Immature natural killer cell (primary cell): ENCODE data around the gene FBN1. TPM values are rescaled to one million over a fixed set of nuclear protein-coding genes. Genes with fewer than 3 reads are reported as not detected.

Source experiments
- DNase-seq, 3 donors: peaks; one replicate each; pipeline ENCODE4 v3.0.0; 2022; ENCODE audit warnings: mixed read lengths in 1 of 3
- H3K27ac Mint-ChIP-seq, 6 donors: one replicate each; pipeline ENCODE4 v1.8.0; 2020; ENCODE audit warnings: mixed read lengths in 6 of 6, mild to moderate bottlenecking in 5 of 6, inconsistent platforms in 4 of 6, moderate library complexity in 3 of 6
- H3K27me3 Mint-ChIP-seq, 3 donors: one replicate each; pipeline ENCODE4 v1.8.0; 2020 to 2021; ENCODE audit warnings: low read depth in 3 of 3, mild to moderate bottlenecking in 3 of 3, mixed read lengths in 3 of 3, moderate library complexity in 3 of 3, inconsistent platforms in 1 of 3
- H3K36me3 Mint-ChIP-seq, 3 donors: one replicate each; pipeline ENCODE4 v1.8.0; 2020; ENCODE audit warnings: mixed read lengths in 3 of 3, inconsistent platforms in 2 of 3, mild to moderate bottlenecking in 2 of 3
- H3K4me1 Mint-ChIP-seq, 2 donors: one replicate each; pipeline ENCODE4 v1.8.0; 2020; ENCODE audit warnings: inconsistent platforms in 2 of 2, mild to moderate bottlenecking in 2 of 2, mixed read lengths in 2 of 2, moderate library complexity in 1 of 2
- H3K4me3 Mint-ChIP-seq, 5 donors: one replicate each; pipeline ENCODE4 v1.8.0; 2020; ENCODE audit warnings: mild to moderate bottlenecking in 5 of 5, mixed read lengths in 5 of 5, inconsistent platforms in 3 of 5, moderate library complexity in 3 of 5
- H3K9me3 Mint-ChIP-seq, 6 donors: one replicate each; pipeline ENCODE4 v1.8.0; 2020; ENCODE audit warnings: mild to moderate bottlenecking in 6 of 6, mixed read lengths in 6 of 6, inconsistent platforms in 4 of 6, moderate library complexity in 3 of 6
- polyA plus RNA-seq, 3 donors: library from polyadenylated mRNA; unstranded; fragments of 300-500 nt; fragmentation: Illumina TruSeq; gene quantifications; one replicate each; pipeline ENCODE4 v1.2.3, GENCODE V29; 2021

Gene FBN1
- polyA plus RNA-seq, 3 donors from 2014 or later, result 0.22 TPM; not detected in 2

DNA sequence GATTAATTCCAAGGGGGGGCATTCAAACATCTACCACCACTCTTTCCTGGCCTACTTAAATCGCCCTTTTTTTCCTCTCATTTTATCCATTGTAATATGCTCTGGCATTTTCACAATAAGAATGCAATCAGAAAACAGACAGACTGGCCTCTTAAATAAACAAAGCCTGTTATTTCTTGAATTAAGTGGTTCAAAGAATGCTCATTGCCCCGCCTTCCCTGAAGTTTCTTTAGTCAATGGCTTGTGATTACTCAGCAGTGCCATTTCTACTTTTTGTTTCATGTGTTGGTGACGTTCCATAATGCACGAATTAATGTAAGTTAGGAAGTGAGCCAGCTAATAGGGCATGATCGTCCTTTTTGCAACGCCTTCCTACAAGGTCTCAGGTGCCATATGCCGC is 68.0 kb downstream of the FBN1 start:
- Mint-ChIP-seq H3K27me3 (peaks cover 2 to 7% (median 2%) of the 10 kb centered on the region in 3 donors), H3K4me3 (no peak overlapping the region), H3K36me3 (peaks cover 0 to 3% (median 0%) of the 10 kb centered on the region in 3 donors), H3K4me1 (peaks cover 0 to 6% of the 10 kb centered on the region in 2 donors), H3K27ac (no peak overlapping the region), H3K9me3 (peaks cover 0 to 6% (median 0%) of the 10 kb centered on the region in 6 donors)
- DNase-seq, result no peak

DNA sequence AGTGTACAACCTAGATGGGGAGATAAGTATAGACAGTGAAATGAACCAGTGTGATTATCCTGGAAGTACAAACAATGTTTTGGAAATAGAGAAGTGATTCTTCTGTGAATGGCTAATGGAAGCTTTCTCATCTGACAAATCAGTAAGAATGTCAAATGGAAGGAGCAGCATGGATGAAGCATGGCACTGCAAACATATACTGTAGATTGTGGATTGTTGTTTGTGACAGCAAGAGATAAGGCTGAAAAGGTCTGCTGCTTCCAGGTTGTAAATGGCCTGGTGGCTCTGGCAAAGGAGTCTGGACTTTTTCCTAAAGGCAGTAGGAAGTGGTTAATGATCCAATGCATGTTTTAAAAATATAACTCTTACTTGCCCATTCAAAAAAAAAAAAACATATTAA is 71.3 kb downstream of the FBN1 start:
- H3K4me1 Mint-ChIP-seq, result no peaks in the 10 kb centered on the region
- peaks cover 2 to 7% (median 2%) of the 10 kb centered on the region in 3 donors for H3K27me3 Mint-ChIP-seq
- H3K9me3 Mint-ChIP-seq, result peaks cover 0 to 6% (median 0%) of the 10 kb centered on the region in 6 donors
- DNase-seq, result no peak
- H3K27ac Mint-ChIP-seq, result no peak overlapping the region
- peaks cover 0 to 3% (median 0%) of the 10 kb centered on the region in 3 donors for H3K36me3 Mint-ChIP-seq
- no peak overlapping the region for H3K4me3 Mint-ChIP-seq

DNA sequence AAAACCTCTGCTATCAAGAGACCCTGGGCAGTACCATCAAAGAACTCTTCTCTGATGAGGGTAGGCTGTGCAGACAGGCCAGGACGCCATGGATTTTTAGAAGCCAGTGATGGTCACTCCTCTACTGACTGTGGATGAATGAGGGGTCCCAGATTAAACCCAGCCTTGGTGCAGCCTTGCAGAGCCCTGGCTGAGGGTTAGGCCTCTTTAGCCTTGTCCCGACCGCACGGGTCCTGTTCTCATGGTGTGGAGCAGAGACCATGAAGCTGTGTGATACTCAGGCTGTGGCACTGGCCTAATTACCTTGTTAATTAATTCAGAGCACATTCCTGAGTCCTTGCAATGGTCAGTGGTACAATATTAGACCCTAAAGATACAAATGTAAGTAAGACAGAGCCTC is 71.7 kb downstream of the FBN1 start:
- H3K4me3 Mint-ChIP-seq, result no peak overlapping the region
- peaks cover 0 to 3% (median 0%) of the 10 kb centered on the region in 3 donors for H3K36me3 Mint-ChIP-seq
- no peak for DNase-seq
- H3K27ac Mint-ChIP-seq, result no peak overlapping the region
- H3K27me3 Mint-ChIP-seq, result peaks cover 2 to 7% (median 2%) of the 10 kb centered on the region in 3 donors
- peaks cover 0 to 6% (median under 1%) of the 10 kb centered on the region in 6 donors for H3K9me3 Mint-ChIP-seq
- H3K4me1 Mint-ChIP-seq, result no peaks in the 10 kb centered on the region

DNA sequence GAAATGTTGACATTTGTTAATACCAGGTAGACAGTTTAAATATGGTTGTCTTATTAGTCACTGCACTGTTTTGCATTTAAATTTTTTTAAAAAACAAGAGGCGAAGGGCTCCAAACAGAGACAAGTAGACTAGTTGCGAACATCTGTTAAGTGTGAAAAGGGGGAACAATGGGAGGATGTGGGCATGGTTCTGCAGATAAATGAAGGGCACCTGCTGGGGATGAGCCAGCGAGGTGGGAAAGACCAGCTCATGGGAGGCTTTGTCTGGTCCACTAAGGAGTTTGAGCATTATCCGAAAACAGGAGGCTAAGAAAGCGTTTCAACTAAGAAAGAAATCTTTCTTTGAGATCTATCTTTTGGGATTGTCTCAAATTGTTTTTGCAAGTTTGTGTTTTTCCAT is 72.7 kb downstream of the FBN1 start:
- H3K9me3 Mint-ChIP-seq, result peaks cover 0 to 6% (median 1%) of the 10 kb centered on the region in 6 donors
- H3K4me3 Mint-ChIP-seq, result no peak overlapping the region
- no peaks in the 10 kb centered on the region for H3K4me1 Mint-ChIP-seq
- H3K36me3 Mint-ChIP-seq, result peaks cover 0 to 3% (median 0%) of the 10 kb centered on the region in 3 donors
- H3K27ac Mint-ChIP-seq, result no peak overlapping the region
- no peak for DNase-seq
- peaks cover 2 to 13% (median 2%) of the 10 kb centered on the region in 3 donors for H3K27me3 Mint-ChIP-seq

GRCh38 chr15:48571510-48571909 is 74.0 kb downstream of the FBN1 start:
- Mint-ChIP-seq H3K27ac (no peak overlapping the region), H3K4me3 (no peak overlapping the region), H3K36me3 (peaks cover 0 to 3% (median 0%) of the 10 kb centered on the region in 3 donors), H3K27me3 (peaks cover 2 to 18% (median 2%) of the 10 kb centered on the region in 3 donors), H3K4me1 (no peaks in the 10 kb centered on the region), H3K9me3 (peaks cover 0 to 10% (median 1%) of the 10 kb centered on the region in 6 donors)
- DNase-seq, result no peak

GRCh38 chr15:48570822-48571221 is 74.7 kb downstream of the FBN1 start:
- Mint-ChIP-seq H3K27ac (no peak overlapping the region), H3K4me3 (no peak overlapping the region), H3K27me3 (peaks cover 0 to 18% (median 2%) of the 10 kb centered on the region in 3 donors), H3K9me3 (peaks cover 0 to 9% (median 1%) of the 10 kb centered on the region in 6 donors), H3K36me3 (no peaks in the 10 kb centered on the region), H3K4me1 (no peaks in the 10 kb centered on the region)
- no peak for DNase-seq

DNA sequence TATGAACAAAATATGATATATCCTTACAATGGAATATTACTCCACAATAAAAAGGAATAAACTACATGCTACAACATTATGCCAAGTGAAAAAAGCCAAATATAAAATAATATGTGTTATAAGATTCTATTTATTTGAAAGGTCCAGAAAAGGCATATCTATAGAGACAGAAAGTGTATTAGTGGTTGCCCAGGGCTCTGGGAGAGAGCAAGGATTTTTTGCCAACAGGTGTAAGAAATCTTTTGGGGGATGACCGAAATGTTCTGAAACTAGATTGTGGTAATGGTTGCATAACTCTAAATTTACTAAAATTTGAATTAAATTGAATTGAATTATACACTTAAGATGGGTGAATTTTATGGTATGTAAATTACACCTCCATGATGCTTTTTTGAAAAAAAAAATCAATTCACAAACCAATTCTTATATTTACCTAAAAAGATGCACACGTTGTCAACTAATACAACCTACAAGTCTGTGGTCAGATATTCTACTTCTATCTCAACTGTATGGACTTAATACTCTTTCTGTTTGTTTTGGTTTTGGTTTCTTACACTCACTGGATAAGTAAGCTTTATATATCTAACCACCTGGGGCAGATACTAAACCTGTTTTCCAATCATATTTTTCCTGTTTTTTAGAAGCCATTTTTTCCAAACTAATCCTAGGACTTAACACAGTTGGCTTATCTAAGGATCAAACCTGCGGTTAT is 75.8 kb downstream of the FBN1 start:
- Mint-ChIP-seq H3K4me1 (no peaks in the 10 kb centered on the region), H3K4me3 (no peak overlapping the region), H3K36me3 (no peaks in the 10 kb centered on the region), H3K27ac (no peak overlapping the region), H3K27me3 (peaks cover 0 to 13% (median 0%) of the 10 kb centered on the region in 3 donors), H3K9me3 (peaks cover 0 to 8% (median 1%) of the 10 kb centered on the region in 6 donors)
- no peak for DNase-seq

GRCh38 chr15:48566668-48567067 is 78.8 kb downstream of the FBN1 start:
- no peaks in the 10 kb centered on the region for H3K4me1 Mint-ChIP-seq
- no peak overlapping the region for H3K4me3 Mint-ChIP-seq
- no peak overlapping the region for H3K27ac Mint-ChIP-seq
- H3K36me3 Mint-ChIP-seq, result no peaks in the 10 kb centered on the region
- DNase-seq, result no peak
- H3K9me3 Mint-ChIP-seq, result peaks cover 0 to 10% (median 1%) of the 10 kb centered on the region in 6 donors
- H3K27me3 Mint-ChIP-seq, result peaks cover 0 to 16% (median 3%) of the 10 kb centered on the region in 3 donors

- H3K9me3 Mint-ChIP-seq, result peaks cover 0 to 10% (median 1%) of the 10 kb centered on the region in 6 donors
- H3K4me1 Mint-ChIP-seq, result no peaks in the 10 kb centered on the region
- no peak overlapping the region for H3K27ac Mint-ChIP-seq
- DNase-seq, result no peak
- H3K4me3 Mint-ChIP-seq, result no peak overlapping the region
- peaks cover 0 to 16% (median 3%) of the 10 kb centered on the region in 3 donors for H3K27me3 Mint-ChIP-seq
- no peaks in the 10 kb centered on the region for H3K36me3 Mint-ChIP-seq
Observed at GRCh38 chr15:48565560-48566482, 79.7 kb downstream of the FBN1 start.

GRCh38 chr15:48564690-48565089 is 80.8 kb downstream of the FBN1 start:
- Mint-ChIP-seq H3K9me3 (peaks cover 0 to 10% (median 1%) of the 10 kb centered on the region in 6 donors), H3K4me1 (no peaks in the 10 kb centered on the region), H3K27me3 (peaks cover 0 to 16% (median 3%) of the 10 kb centered on the region in 3 donors), H3K4me3 (no peak overlapping the region), H3K27ac (no peak overlapping the region), H3K36me3 (no peaks in the 10 kb centered on the region)
- DNase-seq, result no peak

DNA sequence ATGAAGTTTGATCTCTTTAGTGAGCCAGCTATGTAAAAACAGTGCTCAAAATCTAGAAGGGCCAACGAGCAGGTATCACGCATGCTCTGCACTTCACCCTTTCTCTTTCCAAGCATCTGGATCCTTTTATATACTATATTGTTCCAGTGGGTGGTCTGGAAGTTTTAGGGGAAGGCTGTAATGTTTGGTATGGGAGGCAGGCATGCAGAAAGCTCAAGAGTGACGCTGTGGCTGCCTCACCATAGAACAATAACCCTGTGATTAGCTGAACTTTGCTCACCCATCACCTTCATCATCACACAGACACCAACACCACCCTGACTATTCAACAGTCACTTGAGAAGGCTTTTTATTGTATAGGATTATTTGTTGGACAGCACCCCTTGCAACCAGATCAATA is 81.6 kb downstream of the FBN1 start:
- Mint-ChIP-seq H3K36me3 (no peaks in the 10 kb centered on the region), H3K4me1 (no peaks in the 10 kb centered on the region), H3K9me3 (peaks cover 0 to 10% (median 1%) of the 10 kb centered on the region in 6 donors), H3K27ac (no peak overlapping the region), H3K27me3 (peaks cover 0 to 16% (median 3%) of the 10 kb centered on the region in 3 donors), H3K4me3 (no peak overlapping the region)
- DNase-seq, result no peak

DNA sequence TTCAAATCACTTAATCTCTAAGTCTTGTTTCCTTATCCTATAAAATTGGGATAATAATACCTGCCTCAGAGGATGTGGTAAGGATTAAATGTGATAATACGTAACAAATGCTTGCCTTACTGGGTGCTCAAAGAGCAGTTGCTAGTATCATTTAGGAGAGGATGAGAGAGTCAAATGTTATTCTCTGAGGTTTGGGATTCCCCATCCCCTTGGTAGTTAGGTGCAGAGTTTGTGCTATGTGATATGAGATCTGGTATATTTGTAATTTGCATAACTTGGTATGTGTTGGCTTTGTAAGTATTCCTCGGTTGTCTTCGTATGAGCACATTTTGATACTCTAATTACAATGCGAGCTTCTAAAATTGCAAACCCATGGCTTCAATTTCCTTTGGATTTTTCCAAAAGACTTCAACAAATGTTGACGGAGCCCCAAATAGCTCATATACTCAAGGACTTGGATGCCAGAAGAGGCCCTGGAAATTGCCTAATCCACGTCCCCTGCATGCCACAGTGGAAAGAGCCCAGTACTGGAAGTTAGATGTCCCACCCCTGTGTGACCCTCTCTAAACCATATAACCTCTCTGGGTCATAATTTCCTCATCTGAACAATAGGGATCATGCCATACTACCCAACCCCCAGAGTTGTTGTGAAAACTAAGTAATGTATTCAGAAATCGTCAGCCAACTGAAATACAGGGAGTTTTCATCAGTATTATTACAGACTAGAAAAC is 85.0 kb downstream of the FBN1 start:
- Mint-ChIP-seq H3K36me3 (no peaks in the 10 kb centered on the region), H3K4me1 (no peaks in the 10 kb centered on the region), H3K27me3 (peaks cover 0 to 4% (median 3%) of the 10 kb centered on the region in 3 donors), H3K9me3 (peaks cover 0 to 3% (median 0%) of the 10 kb centered on the region in 6 donors), H3K27ac (no peak overlapping the region), H3K4me3 (no peak overlapping the region)
- DNase-seq, result no peak

DNA sequence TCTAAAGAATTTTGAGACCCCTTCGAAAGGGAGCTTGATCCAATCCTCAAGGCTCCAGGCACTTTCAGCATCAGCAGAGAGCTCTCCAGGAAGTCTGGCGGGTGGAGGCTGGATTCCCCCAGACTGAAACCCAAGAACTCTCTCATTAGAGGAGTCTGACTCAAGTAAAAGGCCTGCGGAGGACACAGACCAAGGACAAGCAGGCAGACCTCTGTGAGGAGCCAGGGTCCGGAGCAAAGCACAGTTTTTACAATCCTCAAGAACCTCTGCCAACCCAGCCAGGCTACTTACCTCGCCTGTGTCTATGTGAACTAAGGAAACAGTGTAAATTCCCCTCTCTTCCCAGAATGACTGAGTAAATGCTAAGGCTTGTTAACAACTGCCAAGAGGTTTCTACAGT is 86.2 kb downstream of the FBN1 start:
- Mint-ChIP-seq H3K9me3 (peaks cover 0 to 3% (median 0%) of the 10 kb centered on the region in 6 donors), H3K36me3 (no peaks in the 10 kb centered on the region), H3K27me3 (peaks cover 0 to 7% (median 3%) of the 10 kb centered on the region in 3 donors), H3K4me1 (no peaks in the 10 kb centered on the region), H3K27ac (no peak overlapping the region), H3K4me3 (no peak overlapping the region)
- no peak for DNase-seq
